Measurements from ENCODE around the gene PTPRC.

The PTPRC gene

DNA sequence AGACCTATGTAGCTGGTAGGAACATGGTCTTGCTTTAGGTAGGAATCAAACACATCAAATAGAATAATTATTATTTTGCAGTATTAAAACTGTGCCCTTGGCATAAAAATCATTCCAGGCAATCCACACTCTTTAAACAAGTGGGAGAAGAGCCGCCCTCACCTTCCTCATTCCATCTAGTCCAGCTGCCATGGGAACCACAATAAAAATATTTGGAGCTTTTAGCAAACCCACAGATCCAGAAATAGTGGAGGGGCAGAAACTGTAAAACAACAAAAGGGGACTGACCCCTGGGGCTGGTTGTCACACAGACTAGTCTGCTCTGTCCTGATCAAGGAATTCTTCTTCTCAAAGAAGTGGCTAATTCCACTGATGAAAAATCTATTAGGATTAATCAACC is 61.6 kb downstream of the PTPRC start (continued):
- TF ChIP-seq ZNF510 (tag by site-specific recombination; IDR thresholded peaks at IDR 0.05; ENCODE audit: insufficient replicate concordance), result no peak
- TF ChIP-seq, protein P1, sequence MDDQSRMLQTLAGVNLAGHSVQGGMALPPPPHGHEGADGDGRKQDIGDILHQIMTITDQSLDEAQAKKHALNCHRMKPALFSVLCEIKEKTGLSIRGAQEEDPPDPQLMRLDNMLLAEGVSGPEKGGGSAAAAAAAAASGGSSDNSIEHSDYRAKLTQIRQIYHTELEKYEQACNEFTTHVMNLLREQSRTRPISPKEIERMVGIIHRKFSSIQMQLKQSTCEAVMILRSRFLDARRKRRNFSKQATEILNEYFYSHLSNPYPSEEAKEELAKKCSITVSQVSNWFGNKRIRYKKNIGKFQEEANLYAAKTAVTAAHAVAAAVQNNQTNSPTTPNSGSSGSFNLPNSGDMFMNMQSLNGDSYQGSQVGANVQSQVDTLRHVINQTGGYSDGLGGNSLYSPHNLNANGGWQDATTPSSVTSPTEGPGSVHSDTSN (CRISPR knock-in tag; IDR thresholded peaks at IDR 0.05), result no peak

DNA sequence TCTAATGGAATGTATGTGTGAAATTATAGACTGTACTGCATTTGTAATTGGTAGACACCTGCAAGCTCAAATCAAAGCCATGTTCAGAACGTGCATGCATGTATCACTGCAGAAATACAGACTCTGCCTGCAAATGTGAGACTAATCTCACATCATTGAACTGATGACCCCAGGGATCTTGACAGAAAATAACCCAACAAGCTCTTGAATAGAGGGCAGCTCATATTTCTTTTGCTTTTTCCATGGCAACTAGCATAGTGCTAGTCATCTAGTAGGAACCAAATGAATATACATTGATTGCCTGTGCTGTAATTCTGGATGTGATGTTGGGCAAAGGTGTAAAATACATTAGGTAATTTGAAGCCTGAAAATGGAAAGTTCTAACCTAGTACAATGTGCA is 62.4 kb downstream of the PTPRC start:
- TF ChIP-seq, protein P2, sequence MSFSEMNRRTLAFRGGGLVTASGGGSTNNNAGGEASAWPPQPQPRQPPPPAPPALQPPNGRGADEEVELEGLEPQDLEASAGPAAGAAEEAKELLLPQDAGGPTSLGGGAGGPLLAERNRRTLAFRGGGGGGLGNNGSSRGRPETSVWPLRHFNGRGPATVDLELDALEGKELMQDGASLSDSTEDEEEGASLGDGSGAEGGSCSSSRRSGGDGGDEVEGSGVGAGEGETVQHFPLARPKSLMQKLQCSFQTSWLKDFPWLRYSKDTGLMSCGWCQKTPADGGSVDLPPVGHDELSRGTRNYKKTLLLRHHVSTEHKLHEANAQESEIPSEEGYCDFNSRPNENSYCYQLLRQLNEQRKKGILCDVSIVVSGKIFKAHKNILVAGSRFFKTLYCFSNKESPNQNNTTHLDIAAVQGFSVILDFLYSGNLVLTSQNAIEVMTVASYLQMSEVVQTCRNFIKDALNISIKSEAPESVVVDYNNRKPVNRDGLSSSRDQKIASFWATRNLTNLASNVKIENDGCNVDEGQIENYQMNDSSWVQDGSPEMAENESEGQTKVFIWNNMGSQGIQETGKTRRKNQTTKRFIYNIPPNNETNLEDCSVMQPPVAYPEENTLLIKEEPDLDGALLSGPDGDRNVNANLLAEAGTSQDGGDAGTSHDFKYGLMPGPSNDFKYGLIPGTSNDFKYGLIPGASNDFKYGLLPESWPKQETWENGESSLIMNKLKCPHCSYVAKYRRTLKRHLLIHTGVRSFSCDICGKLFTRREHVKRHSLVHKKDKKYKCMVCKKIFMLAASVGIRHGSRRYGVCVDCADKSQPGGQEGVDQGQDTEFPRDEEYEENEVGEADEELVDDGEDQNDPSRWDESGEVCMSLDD (tag by site-specific recombination; IDR thresholded peaks at IDR 0.05), result no peak
- TF ChIP-seq HOXD13 (CRISPR knock-in tag; IDR thresholded peaks at IDR 0.05; ENCODE audit: borderline replicate concordance) (no peak), FEZF1 (tag by site-specific recombination; IDR thresholded peaks at IDR 0.05) (no peak), KLF8 (tag by site-specific recombination; IDR thresholded peaks at IDR 0.05) (no peak), ZNF112 (tag by site-specific recombination; IDR thresholded peaks at IDR 0.05) (no peak), ZFP3 (tag by site-specific recombination; IDR thresholded peaks at IDR 0.05; ENCODE audit: low read depth) (no peak), ZNF19 (tag by site-specific recombination; IDR thresholded peaks at IDR 0.05; ENCODE audit: low read depth) (no peak), ZNF37A (tag by site-specific recombination; IDR thresholded peaks at IDR 0.05) (no peak), KLF16 (tag by site-specific recombination; IDR thresholded peaks at IDR 0.05) (no peak), ZBTB8A (tag by site-specific recombination; IDR thresholded peaks at IDR 0.05) (no peak), ZNF121 (tag by site-specific recombination; IDR thresholded peaks at IDR 0.05) (no peak), ZNF140 (tag by site-specific recombination; IDR thresholded peaks at IDR 0.05) (no peak)
- TF ChIP-seq, protein P3, sequence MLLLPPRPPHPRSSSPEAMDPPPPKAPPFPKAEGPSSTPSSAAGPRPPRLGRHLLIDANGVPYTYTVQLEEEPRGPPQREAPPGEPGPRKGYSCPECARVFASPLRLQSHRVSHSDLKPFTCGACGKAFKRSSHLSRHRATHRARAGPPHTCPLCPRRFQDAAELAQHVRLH (tag by site-specific recombination; IDR thresholded peaks at IDR 0.05), result no peak
- TF ChIP-seq, protein P4, sequence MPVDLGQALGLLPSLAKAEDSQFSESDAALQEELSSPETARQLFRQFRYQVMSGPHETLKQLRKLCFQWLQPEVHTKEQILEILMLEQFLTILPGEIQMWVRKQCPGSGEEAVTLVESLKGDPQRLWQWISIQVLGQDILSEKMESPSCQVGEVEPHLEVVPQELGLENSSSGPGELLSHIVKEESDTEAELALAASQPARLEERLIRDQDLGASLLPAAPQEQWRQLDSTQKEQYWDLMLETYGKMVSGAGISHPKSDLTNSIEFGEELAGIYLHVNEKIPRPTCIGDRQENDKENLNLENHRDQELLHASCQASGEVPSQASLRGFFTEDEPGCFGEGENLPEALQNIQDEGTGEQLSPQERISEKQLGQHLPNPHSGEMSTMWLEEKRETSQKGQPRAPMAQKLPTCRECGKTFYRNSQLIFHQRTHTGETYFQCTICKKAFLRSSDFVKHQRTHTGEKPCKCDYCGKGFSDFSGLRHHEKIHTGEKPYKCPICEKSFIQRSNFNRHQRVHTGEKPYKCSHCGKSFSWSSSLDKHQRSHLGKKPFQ (tag by site-specific recombination; IDR thresholded peaks at IDR 0.05), result no peak
- TF ChIP-seq, protein P5, sequence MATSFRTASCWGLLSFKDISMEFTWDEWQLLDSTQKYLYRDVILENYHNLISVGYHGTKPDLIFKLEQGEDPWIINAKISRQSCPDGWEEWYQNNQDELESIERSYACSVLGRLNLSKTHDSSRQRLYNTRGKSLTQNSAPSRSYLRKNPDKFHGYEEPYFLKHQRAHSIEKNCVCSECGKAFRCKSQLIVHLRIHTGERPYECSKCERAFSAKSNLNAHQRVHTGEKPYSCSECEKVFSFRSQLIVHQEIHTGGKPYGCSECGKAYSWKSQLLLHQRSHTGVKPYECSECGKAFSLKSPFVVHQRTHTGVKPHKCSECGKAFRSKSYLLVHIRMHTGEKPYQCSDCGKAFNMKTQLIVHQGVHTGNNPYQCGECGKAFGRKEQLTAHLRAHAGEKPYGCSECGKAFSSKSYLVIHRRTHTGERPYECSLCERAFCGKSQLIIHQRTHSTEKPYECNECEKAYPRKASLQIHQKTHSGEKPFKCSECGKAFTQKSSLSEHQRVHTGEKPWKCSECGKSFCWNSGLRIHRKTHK (tag by site-specific recombination; IDR thresholded peaks at IDR 0.05), result no peak
- peaks cover 6% of the 10 kb centered on the region; the same call in 1 of the 2 replicates for H3K4me1 ChIP-seq (ENCODE audit: control insufficient read depth, insufficient read depth, low read length)
- H3K9me3 ChIP-seq (ENCODE audit: control insufficient read depth, insufficient read depth, low read depth, low read length), result no peaks in the 10 kb centered on the region
- ChIA-PET CTCF (interaction anchor here (0.6 to 1.5 kb wide), 7 partner anchors 9 to 83 kb away, joined by 3 to 4 read pairs (median 3); no protein-coding TSS in a partner anchor), POLR2A (no interaction called here)
- H3K4me3 ChIP-seq (ENCODE audit: low read depth, low read length), result no peak overlapping the region
- no peaks in the 10 kb centered on the region for H3K36me3 ChIP-seq (ENCODE audit: control insufficient read depth in 2 of 2, insufficient read depth in 1 of 2, low read length in 2 of 2)
- no peak overlapping the region for H3K27ac ChIP-seq (ENCODE audit: extremely low read depth, low read depth, low read length)
